Endodermal cell (in vitro differentiated cells): ENCODE data around the gene ADAMTS2. TPM values are rescaled to one million over a fixed set of nuclear protein-coding genes. Genes with fewer than 3 reads are reported as not detected.

Source experiments
- DNase-seq: peaks from one replicate; pipeline ENCODE4 v3.0.0-alpha.2; 2017
- H3K27ac ChIP-seq: 2 replicates; pipeline ENCODE4 v1.5.1; 2013; ENCODE audit warnings: mild to moderate bottlenecking, low read depth, low read length, moderate library complexity
- H3K27me3 ChIP-seq: 2 replicates; pipeline ENCODE4 v1.6.1; 2013; ENCODE audit warnings: mild to moderate bottlenecking, low read length, moderate library complexity; ENCODE audit not compliant: insufficient read depth, control insufficient read depth, poor library complexity, severe bottlenecking
- H3K36me3 ChIP-seq: 2 replicates; pipeline ENCODE4 v1.7.0; 2013; ENCODE audit warnings: mild to moderate bottlenecking, low read length, moderate library complexity; ENCODE audit not compliant: control insufficient read depth, insufficient read depth
- H3K4me1 ChIP-seq: one replicate; pipeline ENCODE4 v1.7.0; 2013; ENCODE audit warnings: low read length; ENCODE audit not compliant: control insufficient read depth, insufficient read depth
- H3K4me3 ChIP-seq: 2 replicates; pipeline ENCODE4 v1.5.1; 2013; ENCODE audit warnings: mild to moderate bottlenecking, low read length, moderate library complexity
- H3K9ac ChIP-seq: 2 replicates; pipeline ENCODE4 v1.6.1; 2013; ENCODE audit warnings: mild to moderate bottlenecking, low read length, moderate library complexity; ENCODE audit not compliant: poor library complexity, severe bottlenecking; ENCODE audit errors: extremely low read depth
- H3K9me3 ChIP-seq: 2 replicates; pipeline ENCODE4 v1.6.1; 2013; ENCODE audit warnings: mild to moderate bottlenecking, low read length, moderate library complexity; ENCODE audit not compliant: control insufficient read depth
- H3K27ac Mint-ChIP-seq: 2 replicates; pipeline ENCODE4 v1.8.0; 2020; ENCODE audit warnings: mixed read lengths
- H3K27me3 Mint-ChIP-seq: 2 replicates; pipeline ENCODE4 v1.8.0; 2021; ENCODE audit warnings: mild to moderate bottlenecking, mixed read lengths; ENCODE audit not compliant: insufficient read depth
- H3K36me3 Mint-ChIP-seq: 2 replicates; pipeline ENCODE4 v1.8.0; 2020; ENCODE audit warnings: low read depth, mixed read lengths
- H3K4me1 Mint-ChIP-seq: 2 replicates; pipeline ENCODE4 v1.8.0; 2020; ENCODE audit warnings: mixed read lengths
- H3K4me3 Mint-ChIP-seq: 2 replicates; pipeline ENCODE4 v1.8.0; 2020; ENCODE audit warnings: mild to moderate bottlenecking, moderate library complexity, mixed read lengths
- H3K9me3 Mint-ChIP-seq: 2 replicates; pipeline ENCODE4 v1.8.0; 2020; ENCODE audit warnings: mild to moderate bottlenecking, mixed read lengths
- WGBS, 2 experiments: methylation state at CpG; one replicate each; pipeline versions ENCODE4 v1.1.5 to v1.1.7; 2013; ENCODE audit warnings: missing lambda C conversion rate in 2 of 2, mixed read lengths in 1 of 2; ENCODE audit not compliant: insufficient coverage in 1 of 2, insufficient read length in 1 of 2; 5-methylcytosine and 5-hydroxymethylcytosine counted together
- total RNA-seq, 2 donors: library from RNA; stranded (reverse); fragmentation: NEBNext Ultra II Directional in 1 of 2; extraction: Animal tissue kit (Norgen Biotek cat#: 25700) in 1 of 2; gene quantifications; 2 replicates in 1 of 2; 3 replicates in 1 of 2; pipeline ENCODE4 v1.2.1, GENCODE V29; 2021
- TF ChIP-seq, protein P1 (sequence below): fragments of 200-600 bp; sonication (generic); conservative IDR thresholded peaks from 2 replicates; pipeline ENCODE4 v1.5.0; 2021; ENCODE audit warnings: antibody characterized with exemption, mild to moderate bottlenecking

ADAMTS2 gene
- total RNA-seq, 2 donors from 2014 or later, result 1.2 to 2.6 TPM

DNA sequence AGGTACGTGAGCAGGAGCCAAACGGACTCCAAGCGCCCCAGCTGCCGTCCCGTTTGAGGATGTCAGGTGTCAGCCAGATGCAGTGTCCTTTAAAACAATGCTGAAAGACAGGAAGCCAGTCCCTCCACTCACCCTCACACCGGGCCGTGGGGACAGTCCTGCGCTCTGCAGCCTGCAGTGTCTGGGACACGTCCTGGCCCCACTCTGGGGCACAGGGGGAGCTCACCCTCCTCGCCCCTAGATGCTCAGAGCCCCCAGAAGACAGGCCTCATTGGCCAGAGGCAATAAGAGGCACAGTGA, 205.4 kb downstream of the ADAMTS2 start:
- Histone ChIP-seq H3K27ac (no peak overlapping the region), H3K9me3 (no peaks in the 10 kb centered on the region), H3K4me1 (peaks cover 2% of the 10 kb centered on the region), H3K27me3 (no peaks in the 10 kb centered on the region), H3K9ac (no peak overlapping the region), H3K4me3 (no peak overlapping the region), H3K36me3 (no peaks in the 10 kb centered on the region)
- WGBS, 2 experiments, result 82 to 91% methylated on average over 8 to 10 of the region's 10 CpGs
- H3K27me3 Mint-ChIP-seq, result no peaks in the 10 kb centered on the region
- TF ChIP-seq, protein P1, sequence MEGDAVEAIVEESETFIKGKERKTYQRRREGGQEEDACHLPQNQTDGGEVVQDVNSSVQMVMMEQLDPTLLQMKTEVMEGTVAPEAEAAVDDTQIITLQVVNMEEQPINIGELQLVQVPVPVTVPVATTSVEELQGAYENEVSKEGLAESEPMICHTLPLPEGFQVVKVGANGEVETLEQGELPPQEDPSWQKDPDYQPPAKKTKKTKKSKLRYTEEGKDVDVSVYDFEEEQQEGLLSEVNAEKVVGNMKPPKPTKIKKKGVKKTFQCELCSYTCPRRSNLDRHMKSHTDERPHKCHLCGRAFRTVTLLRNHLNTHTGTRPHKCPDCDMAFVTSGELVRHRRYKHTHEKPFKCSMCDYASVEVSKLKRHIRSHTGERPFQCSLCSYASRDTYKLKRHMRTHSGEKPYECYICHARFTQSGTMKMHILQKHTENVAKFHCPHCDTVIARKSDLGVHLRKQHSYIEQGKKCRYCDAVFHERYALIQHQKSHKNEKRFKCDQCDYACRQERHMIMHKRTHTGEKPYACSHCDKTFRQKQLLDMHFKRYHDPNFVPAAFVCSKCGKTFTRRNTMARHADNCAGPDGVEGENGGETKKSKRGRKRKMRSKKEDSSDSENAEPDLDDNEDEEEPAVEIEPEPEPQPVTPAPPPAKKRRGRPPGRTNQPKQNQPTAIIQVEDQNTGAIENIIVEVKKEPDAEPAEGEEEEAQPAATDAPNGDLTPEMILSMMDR, result no peak
- H3K27ac Mint-ChIP-seq, result no peak overlapping the region
- DNase-seq, result no peak
- no peaks in the 10 kb centered on the region for H3K36me3 Mint-ChIP-seq
- H3K4me1 Mint-ChIP-seq, result peaks cover 11% of the 10 kb centered on the region
- H3K9me3 Mint-ChIP-seq, result peaks cover 5% of the 10 kb centered on the region
- H3K4me3 Mint-ChIP-seq, result no peak overlapping the region

DNA sequence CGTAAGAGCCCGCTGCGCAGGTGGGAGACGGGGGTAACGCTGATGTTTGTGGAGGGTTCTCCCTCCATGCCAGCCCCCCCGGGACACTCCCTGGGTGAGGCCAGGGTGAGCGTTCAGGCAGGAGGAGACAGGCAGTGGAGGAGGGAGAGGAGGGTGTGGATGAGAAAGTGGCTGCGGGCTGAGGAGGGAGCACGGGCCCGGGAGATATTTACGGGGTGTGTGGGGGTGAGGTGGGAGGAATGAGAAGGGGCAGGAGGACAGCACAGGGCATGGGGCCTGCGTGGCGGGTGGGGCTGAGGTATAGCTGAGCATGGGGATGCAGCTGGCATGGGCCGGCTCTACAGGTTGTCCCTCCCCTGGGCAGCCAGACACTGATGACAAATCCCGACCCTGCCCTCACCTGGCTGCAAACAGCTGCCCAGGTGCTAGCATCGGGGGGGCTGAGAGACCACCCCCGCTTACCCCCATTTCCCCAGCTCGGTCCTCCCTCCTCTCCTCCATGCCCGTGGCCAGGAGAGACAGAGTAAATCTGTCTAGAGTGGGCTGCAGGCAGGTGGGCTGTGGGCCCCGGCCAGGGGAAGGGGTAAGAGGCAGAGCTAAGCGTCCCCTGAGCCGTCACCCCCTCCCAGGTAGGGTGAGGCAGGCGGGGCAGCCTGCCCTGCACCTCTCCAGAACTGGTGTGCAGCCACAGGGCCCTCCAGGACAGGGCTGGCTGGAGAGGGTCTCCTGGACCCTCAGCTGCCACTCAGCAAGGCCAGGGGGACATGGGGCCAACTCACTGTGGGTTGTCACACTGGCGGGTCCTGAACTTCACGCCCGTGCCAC, 205.9 kb downstream of the ADAMTS2 start:
- Mint-ChIP-seq H3K4me3 (no peak overlapping the region), H3K4me1 (peaks cover 11% of the 10 kb centered on the region), H3K27ac (no peak overlapping the region), H3K9me3 (peaks cover 5% of the 10 kb centered on the region), H3K36me3 (no peaks in the 10 kb centered on the region), H3K27me3 (no peaks in the 10 kb centered on the region)
- 88 to 89% methylated on average over 15 to 26 of the region's 26 CpGs for WGBS, 2 experiments
- Histone ChIP-seq H3K4me1 (peaks cover 2% of the 10 kb centered on the region), H3K9ac (no peak overlapping the region), H3K36me3 (no peaks in the 10 kb centered on the region), H3K4me3 (no peak overlapping the region), H3K9me3 (no peaks in the 10 kb centered on the region), H3K27ac (no peak overlapping the region), H3K27me3 (no peaks in the 10 kb centered on the region)
- DNase-seq, result no peak
- TF ChIP-seq, protein P1, result no peak

DNA sequence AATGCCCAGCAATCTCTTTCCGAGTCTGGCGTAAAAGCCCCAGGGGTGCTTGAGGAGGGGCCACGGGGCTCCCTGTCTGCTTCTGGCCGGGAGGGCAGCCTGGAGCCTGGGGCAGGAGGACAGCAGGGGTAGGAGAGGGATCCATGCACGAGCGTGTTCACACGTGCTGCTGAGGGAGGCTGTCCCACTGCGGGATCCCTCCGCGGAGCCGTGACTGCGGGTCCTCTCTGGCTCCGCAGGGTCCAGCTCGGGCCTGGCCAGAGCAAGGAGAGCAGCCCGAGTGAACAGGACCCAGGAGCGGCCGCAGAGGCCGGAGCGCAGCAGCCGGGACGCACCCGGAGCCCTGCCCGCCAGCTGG, 206.7 kb downstream of the ADAMTS2 start:
- peaks cover 2% of the 10 kb centered on the region for H3K4me1 ChIP-seq
- Mint-ChIP-seq H3K36me3 (no peaks in the 10 kb centered on the region), H3K27me3 (no peaks in the 10 kb centered on the region), H3K27ac (no peak overlapping the region), H3K4me3 (no peak overlapping the region), H3K4me1 (peaks cover 11% of the 10 kb centered on the region), H3K9me3 (peaks cover 8% of the 10 kb centered on the region)
- no peak for DNase-seq
- H3K27ac ChIP-seq, result no peak overlapping the region
- WGBS, 2 experiments, result 88% methylated on average over 7 to 23 of the region's 23 CpGs
- no peak overlapping the region for H3K9ac ChIP-seq
- H3K36me3 ChIP-seq, result no peaks in the 10 kb centered on the region
- H3K9me3 ChIP-seq, result no peaks in the 10 kb centered on the region
- H3K4me3 ChIP-seq, result no peak overlapping the region
- H3K27me3 ChIP-seq, result no peaks in the 10 kb centered on the region
- TF ChIP-seq, protein P1, result no peak
